GM19467 (cell line): Measurements from ENCODE around the gene MARVELD2.
"Not testable (repeated sequence)": the region's sequence is repeated elsewhere in the genome, so short reads cannot be mapped to it uniquely, and the experiment has no call there.

ENCODE experiments used
- ATAC-seq: cut with Tn5 transposase; IDR thresholded peaks from one replicate; pipeline ENCODE4 v1.9.1; 2021; ENCODE audit warnings: mild to moderate bottlenecking, moderate library complexity; ENCODE audit not compliant: unreplicated experiment

The MARVELD2 gene

DNA sequence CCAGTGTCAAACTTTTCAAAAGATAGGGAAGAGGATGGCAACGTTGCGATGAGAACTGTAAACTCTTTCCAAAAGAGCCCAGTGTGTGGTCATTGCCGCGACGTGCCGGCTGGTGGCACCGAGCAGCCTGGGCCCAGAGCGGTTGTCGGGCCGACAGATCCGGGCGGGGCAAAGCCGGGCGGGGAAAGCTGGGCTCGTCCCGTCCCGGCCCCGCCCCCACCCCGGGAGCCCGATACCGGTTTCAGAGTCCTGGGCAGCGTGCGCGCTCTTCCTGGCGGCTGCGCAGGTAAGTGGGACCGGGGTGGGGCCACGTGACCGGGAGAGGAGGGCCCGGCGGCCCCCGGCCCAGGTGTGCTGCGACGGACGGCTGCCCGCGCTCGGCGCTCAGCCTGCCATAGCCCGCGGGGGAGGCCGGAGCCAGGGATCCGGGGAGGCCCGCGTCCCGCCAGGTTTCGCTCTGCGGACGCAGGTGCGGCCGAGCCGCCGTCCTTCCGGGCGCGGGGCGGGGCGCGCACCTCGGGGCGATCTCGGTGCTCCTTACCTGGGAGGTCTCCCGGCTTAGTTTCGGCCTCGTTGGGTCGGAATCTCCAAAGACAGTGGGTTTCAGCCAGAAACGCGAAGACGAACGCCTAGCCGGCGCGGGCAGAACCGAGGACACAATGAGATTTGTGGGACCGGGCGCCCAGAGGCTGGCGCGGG, at the start of gene MARVELD2:
MARVELD2 (plus strand) TSS at position 232 of the 699 bp plus-strand sequence. CDS start 4,270 bp downstream, outside the sequence.
- ATAC-seq = peak; percentile 71

DNA sequence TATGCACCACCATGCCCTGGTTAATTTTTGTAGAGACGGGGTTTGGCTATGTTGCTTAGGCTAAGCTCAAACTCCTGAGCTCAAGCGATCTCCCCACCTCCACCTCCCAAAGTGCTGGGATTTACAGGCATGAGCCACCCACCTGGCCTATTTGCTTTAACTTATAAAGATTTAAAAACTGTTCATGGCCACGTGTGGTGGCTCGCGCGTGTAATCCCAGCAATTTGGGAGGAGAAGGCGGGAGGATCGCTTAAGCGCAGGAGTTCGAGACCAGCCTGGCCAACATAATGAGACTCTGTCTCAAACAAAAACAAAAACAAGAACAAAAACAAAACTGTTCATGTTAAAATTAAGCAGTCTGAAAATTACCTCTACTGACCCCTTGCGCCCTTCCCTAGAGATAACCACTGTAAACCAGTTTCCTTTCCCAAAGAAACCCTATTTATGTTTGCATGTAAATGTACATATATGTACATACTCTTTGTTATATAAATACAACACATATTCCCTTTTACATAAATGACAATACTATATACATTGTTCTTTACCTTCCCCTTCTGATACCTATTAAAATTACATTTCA, 47.1 kb upstream of the MARVELD2 start:
- no peak for ATAC-seq

DNA sequence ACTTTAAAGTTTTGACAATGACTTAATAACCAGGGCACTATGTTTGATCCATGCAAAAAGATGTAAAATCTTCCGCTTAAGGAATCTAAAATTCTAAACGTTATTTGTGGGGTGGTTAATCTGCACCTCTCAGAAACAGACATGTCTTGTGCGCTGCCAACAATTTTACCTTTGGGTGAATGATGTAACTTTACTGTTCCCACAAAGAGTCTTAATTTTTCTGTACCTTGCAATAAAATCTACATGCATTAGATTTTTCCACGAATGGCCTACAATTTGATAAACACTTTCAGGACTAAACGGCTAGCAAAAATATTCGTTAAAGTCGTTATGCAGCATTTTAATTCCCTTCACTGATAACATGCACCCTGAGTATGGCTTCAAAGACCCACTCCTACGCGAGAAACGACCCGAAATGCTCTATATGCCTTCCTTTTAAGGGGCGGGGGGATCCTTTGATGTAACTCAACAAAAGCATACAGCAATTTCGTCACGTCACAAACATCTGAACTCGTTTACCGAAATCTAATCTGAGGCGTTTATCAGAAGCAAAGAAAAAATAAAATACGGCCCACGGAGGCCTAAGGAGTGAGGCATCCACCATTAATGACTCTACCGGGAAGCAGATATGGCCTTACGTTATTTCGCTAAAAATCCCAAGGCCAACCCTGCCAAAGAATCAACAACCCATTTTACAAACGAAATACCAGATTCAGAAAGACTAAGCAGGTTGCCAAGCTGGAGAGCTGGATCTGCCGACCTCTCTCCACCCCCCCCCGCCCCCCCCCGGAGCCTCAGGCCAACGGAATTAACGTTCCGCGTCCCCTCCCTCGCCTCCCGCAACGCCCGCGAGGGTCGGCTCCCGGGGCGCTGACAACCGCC, 46.2 kb upstream of the MARVELD2 start:
- ATAC-seq = no peak

- peak; percentile 86 for ATAC-seq
Observed at GRCh38 chr5:69369340-69370121, 45.4 kb upstream of the MARVELD2 start, which contains the start of the genes AK6, RAD17 and TAF9. TSS of gene AK6 (minus strand) at chr5:69369520. CDS start at chr5:69369490, 30 bp downstream. TSS of gene RAD17 (plus strand) at chr5:69369818. CDS start at chr5:69372209, 2,391 bp downstream. TSS of gene TAF9 (minus strand) at chr5:69369520. CDS start at chr5:69365737, 3,783 bp downstream.

GRCh38 chr5:69370335-69370734, 44.6 kb upstream of the MARVELD2 start:
- not testable (repeated sequence) for ATAC-seq

DNA sequence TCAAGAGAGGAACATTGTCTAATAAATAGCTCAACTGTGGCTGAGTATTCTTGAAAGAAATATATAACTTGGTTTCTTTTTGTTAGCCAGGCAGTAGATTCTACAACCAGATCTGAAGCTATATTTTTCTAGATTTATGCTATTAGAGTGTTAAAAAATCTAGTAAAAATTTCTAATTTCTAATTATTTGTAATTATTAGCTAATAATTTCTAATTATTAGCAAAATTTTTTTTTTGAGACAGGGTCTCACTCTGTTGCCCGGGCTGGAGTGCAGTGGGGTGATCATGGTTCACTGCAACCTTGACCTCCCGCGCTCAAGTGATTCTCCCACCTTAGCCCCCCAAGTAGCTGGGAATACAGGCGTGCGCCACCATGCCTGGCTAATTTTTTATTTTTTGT, 42.5 kb upstream of the MARVELD2 start:
- ATAC-seq = no peak

- ATAC-seq = peak; percentile 67
Observed at GRCh38 chr5:69374911-69375446, 39.9 kb upstream of the MARVELD2 start.

DNA sequence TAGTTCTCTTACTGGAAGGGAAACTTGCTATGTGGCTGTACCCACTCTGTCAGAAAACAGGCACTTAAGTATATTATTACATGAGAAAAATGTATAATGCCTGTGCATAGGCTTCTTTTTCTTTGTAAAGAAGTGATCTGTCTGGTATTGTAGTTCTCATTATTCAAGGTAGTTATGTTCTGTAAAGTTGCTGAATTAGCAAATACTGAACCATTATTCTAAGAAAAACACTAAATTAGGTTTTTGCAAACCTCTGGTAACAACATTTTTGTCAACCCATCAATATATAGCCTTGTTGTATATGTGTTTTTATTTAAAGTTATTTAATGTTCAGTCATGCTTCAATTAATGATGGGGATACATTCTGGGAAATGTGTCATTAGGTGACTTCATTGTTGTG, 36.5 kb upstream of the MARVELD2 start:
- no peak for ATAC-seq

DNA sequence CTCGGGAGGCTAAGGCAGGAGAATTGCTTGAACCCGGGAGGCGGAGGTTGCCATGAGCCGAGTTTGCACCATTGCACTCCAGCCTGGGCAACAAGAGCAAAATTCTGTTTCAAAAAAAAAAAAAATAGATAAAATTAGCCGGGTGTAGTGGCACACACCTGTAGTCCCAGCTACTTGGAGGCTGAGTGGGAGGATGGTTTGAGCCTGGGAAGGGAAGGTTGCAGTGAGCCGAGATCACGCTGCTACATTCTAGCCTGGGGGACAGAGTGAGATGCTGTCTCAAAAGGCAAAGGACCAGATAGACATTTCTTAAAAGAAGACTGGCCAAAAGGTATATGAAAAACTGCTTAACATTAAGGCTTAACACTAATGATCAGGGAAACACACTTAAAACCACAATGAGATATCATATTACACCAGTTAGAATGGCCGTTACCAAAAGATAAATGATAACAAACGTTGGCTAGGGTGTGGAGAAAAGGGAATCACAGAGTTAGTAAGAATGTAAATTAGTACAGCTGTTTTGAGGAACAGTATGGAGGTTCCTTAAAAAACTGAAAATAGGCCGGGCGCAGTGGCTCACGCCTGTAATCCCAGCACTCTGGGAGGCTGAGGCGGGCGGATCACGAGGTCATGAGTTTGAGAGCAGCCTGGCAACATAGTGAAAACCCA, 10.1 kb upstream of the MARVELD2 start:
- no peak for ATAC-seq

DNA sequence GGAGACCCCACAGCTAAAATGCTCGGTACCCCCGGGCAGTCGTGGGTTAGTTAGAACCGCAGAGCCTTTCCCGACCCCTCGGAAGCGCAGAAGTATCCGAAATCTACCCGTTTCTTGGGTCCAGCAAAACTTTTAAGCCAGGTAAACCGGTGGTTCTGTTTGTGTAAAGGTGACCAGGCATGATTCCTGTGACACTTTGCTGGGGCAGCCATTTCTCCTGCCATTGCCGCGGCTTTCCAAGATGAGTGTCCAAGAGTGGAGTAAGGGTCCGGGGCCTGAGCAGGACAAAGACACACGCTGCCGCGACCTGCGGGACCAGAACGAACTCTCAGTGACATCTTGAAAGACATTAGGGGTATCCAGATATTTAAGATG, 655 bp downstream of the MARVELD2 start:
- ATAC-seq = no peak

DNA sequence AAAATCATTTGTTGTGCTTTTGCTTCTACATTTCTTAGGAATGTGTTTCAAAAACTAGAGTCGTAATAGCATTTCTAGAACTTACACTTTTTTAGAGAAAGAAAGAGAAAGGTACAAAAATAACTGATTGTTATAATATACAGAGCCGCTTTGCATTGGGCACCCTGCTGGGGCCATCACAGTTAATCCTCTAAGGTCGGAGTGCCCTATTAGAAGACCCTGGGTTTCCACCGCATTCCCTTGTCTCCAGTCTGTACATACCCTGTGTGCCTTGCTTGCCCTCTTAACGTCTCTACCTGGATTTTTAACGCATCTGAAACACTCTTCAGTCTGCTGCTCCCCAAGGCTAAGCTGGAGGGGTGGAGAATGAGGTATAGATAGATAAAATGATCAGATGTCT, 1.3 kb downstream of the MARVELD2 start:
- ATAC-seq = no peak

- no peak for ATAC-seq
Observed at GRCh38 chr5:69416699-69417098, 1.8 kb downstream of the MARVELD2 start.

GRCh38 chr5:69418554-69418953, 3.6 kb downstream of the MARVELD2 start:
- no peak for ATAC-seq

GRCh38 chr5:69431424-69432303, 16.7 kb downstream of the MARVELD2 start:
- ATAC-seq = no peak

DNA sequence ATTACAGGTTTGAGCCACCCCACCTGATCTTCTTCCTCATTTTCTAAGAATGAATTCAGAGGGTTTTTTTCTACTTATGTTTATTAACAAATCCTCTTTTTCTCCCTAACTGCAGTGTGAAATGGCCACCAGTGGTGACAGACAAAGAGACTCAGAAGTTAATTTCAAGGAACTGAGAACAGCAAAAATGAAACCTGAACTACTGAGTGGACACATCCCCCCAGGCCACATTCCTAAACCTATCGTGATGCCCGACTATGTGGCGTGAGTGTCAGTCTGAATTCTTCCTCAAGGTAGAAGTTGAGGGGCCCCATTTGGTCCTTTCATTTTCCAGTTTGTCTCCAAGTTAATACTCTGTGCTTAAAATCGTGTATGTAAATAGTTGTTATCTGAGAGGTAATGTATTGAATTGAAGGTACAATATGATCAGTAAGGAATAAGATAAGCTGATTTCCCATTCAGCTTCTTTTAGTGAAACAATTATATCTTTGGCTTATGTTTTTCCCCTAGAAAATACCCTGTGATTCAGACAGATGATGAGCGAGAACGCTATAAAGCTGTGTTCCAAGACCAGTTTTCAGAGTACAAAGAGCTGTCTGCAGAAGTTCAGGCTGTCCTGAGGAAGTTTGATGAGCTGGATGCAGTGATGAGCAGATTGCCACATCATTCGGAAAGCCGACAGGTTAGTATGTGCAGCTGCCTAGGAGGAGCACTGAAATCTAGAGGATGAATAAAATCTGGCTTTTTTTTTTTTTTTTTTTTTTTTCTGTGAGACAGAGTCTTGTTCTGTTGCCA, 17.7 kb downstream of the MARVELD2 start:
- ATAC-seq = peak; percentile 45

DNA sequence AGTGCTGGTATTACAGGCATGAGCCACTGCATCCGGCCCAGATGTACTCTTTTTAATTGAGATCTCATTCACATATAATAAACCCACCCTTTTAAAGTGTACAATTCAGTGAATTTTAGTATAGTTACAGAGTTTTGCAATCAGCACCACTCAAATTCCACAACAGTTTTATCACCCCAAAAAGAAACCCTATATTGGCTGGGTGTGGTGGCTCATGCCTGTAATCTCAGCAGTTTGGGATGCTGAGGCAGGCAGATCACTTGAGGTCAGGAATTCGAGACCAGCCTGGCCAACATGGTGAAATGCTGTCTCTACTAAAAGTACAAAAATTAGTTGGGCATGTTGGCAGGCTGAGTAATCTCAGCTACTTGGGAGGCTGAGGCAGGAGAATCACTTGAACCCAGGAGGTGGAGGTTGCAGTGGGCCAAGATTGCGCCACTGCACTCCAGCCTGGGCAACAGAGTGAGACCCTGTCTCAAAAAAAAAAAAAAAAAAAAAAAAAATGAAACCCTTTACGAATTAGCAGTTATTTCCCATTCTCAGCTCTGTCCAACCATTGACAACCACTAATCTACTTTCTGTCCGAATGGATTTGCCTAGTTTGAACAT, 20.5 kb downstream of the MARVELD2 start:
- not testable (repeated sequence) for ATAC-seq

GRCh38 chr5:69444127-69444754, 29.3 kb downstream of the MARVELD2 start:
- ATAC-seq = no peak
